K562 (cell line): ENCODE data around the gene LMTK2. TPM values are rescaled to one million over a fixed set of nuclear protein-coding genes. Genes with fewer than 3 reads are reported as not detected.
A peak's percentile ranks its signal among the peaks of the same experiment; 100 is the strongest.

Source experiments
- ATAC-seq: fragments of 200-7000 bp; cut with Tn5 transposase; 3 replicates; pipeline ENCODE4 v1.9.1; 2020; ENCODE audit warnings: moderate library complexity
- BruUV-seq: library from RNA; stranded (reverse); fragments of 400-500 nt; replicated peaks from 2 replicates; lab custom pipeline; 2021; lab: Mats Ljungman, UMichigan
- CTCF ChIA-PET: fragments of 300-600 bp; formaldehyde crosslinking; extraction: SDS; loops from one replicate; lab custom pipeline; 2021; ENCODE audit warnings: low intra/inter-chr PET ratio; lab: Yijun Ruan, JAX
- POLR2A ChIA-PET: fragments of 300-600, 350-650 bp; sonication (Branson Sonifier 250); formaldehyde crosslinking; extraction: SDS; loops from one replicate; lab custom pipeline; 2021; ENCODE audit warnings: antibody characterized with exemption, inconsistent platforms; lab: Yijun Ruan, JAX
- DNase-seq, 4 experiments: peaks; one replicate each; pipeline versions ENCODE4 v3.0.0 to v3.0.0-alpha.2; 2011 to 2018; ENCODE audit warnings: low spot score in 3 of 4, mixed read lengths in 3 of 4; ENCODE audit errors: extremely low read depth in 1 of 4
- FAIRE-seq: peaks from 2 replicates; lab custom pipeline; 2011; peaks lifted over from hg19 to GRCh38; lab: Jason Lieb, UNC
- H2AFZ ChIP-seq: 2 replicates; pipeline ENCODE4 v1.6.0; 2011; ENCODE audit warnings: low read depth, low read length, control low read depth, inconsistent platforms
- H3K27ac ChIP-seq: fragments of 200-600 bp; 3 replicates; pipeline ENCODE4 v1.8.0; 2011; ENCODE audit warnings: low read depth, mild to moderate bottlenecking, control low read depth, inconsistent platforms, low read length, moderate library complexity, mixed read lengths; ENCODE audit errors: extremely low read depth
- H3K27me3 ChIP-seq, 2 experiments: fragments of 300-600 bp in 1 of 2; 2 replicates in 1 of 2; 3 replicates in 1 of 2; pipeline versions ENCODE4 v1.6.0 to v1.8.0; 2011; ENCODE audit warnings: inconsistent platforms in 2 of 2, low read length in 2 of 2, mild to moderate bottlenecking in 1 of 2, mixed read lengths in 1 of 2, moderate library complexity in 1 of 2; ENCODE audit not compliant: control insufficient read depth in 2 of 2, insufficient read depth in 2 of 2
- H3K36me3 ChIP-seq: fragments of 300-600 bp; 3 replicates; pipeline ENCODE4 v1.8.0; 2011; ENCODE audit warnings: mild to moderate bottlenecking, low read length, inconsistent platforms; ENCODE audit not compliant: control insufficient read depth, insufficient read depth
- H3K4me1 ChIP-seq, 2 experiments: fragments of 200-600 bp in 1 of 2; replicated peaks in 1 of 2; 2 replicates in 1 of 2; 3 replicates in 1 of 2; pipeline versions ENCODE4 v1.5.1 to v1.8.0; 2011; ENCODE audit warnings: inconsistent platforms in 2 of 2, low read length in 2 of 2, mild to moderate bottlenecking in 1 of 2, mixed read lengths in 1 of 2, moderate library complexity in 1 of 2; ENCODE audit not compliant: control insufficient read depth in 2 of 2, insufficient read depth in 2 of 2
- H3K4me2 ChIP-seq: 2 replicates; pipeline ENCODE4 v1.6.1; 2011; ENCODE audit warnings: low read length, control low read depth, inconsistent platforms, mixed read lengths; ENCODE audit not compliant: insufficient read depth
- H3K4me3 ChIP-seq: fragments of 200-600 bp; sonication (generic), shearing (Covaris generic); 2 replicates; pipeline ENCODE4 v1.5.1; 2016; ENCODE audit warnings: control low read depth, inconsistent platforms
- H3K79me2 ChIP-seq: fragments of 200-600 bp; 3 replicates; pipeline ENCODE4 v1.8.0; 2011; ENCODE audit warnings: low read length, inconsistent platforms; ENCODE audit not compliant: control insufficient read depth, insufficient read depth
- H3K9ac ChIP-seq, 2 experiments: 2 replicates each; pipeline versions ENCODE4 v1.6.0 to v1.6.1; 2011; ENCODE audit warnings: low read depth in 2 of 2, low read length in 2 of 2, control low read depth in 1 of 2, inconsistent platforms in 1 of 2, mild to moderate bottlenecking in 1 of 2, mixed read lengths in 1 of 2; ENCODE audit not compliant: insufficient read depth in 1 of 2
- H3K9me1 ChIP-seq: one replicate; pipeline ENCODE4 v1.6.0; 2011; ENCODE audit warnings: inconsistent platforms, mild to moderate bottlenecking, low read length, moderate library complexity; ENCODE audit not compliant: control insufficient read depth, insufficient read depth
- H3K9me3 ChIP-seq: replicated peaks from 2 replicates; pipeline ENCODE4 v1.5.1; 2011; ENCODE audit warnings: low read depth, low read length, inconsistent platforms; ENCODE audit not compliant: control insufficient read depth, insufficient read depth
- H4K20me1 ChIP-seq: replicated peaks from 2 replicates; pipeline ENCODE4 v1.6.1; 2011; ENCODE audit warnings: low read length, inconsistent platforms, mixed read lengths; ENCODE audit not compliant: control insufficient read depth, insufficient read depth
- BRD9 ChIP-seq: fragments of 450-650 bp; IDR thresholded peaks from 2 replicates; pipeline ENCODE4 v1.6.1; 2018; ENCODE audit warnings: low read depth; ENCODE audit not compliant: partially characterized antibody
- CEBPB ChIP-seq: fragments of 450-650 bp; IDR thresholded peaks from 2 replicates; pipeline ENCODE4 v1.6.1; 2016; ENCODE audit warnings: missing genetic modification characterization, missing compliant biosample characterization
- CGGBP1 ChIP-seq: fragments of 250-450 bp; sonication (Bioruptor Pico); IDR thresholded peaks from 2 replicates; pipeline ENCODE4 v1.9.0; 2021; ENCODE audit warnings: mild to moderate bottlenecking
- PHB ChIP-seq: fragments of 250-450 bp; sonication (Bioruptor Pico); IDR thresholded peaks from 2 replicates; pipeline ENCODE4 v1.5.0; 2021
- TCF3 ChIP-seq: sonication (generic); formaldehyde crosslinking; IDR thresholded peaks from 2 replicates; pipeline ENCODE4 v1.4.0; 2020; ENCODE audit warnings: mild to moderate bottlenecking, missing genetic modification reagents
- THRA ChIP-seq: fragments of 450-650 bp; IDR thresholded peaks from 2 replicates; pipeline ENCODE4 v1.6.1; 2017; ENCODE audit warnings: mild to moderate bottlenecking, moderate library complexity
- ZBTB33 ChIP-seq: sonication (generic); formaldehyde crosslinking; IDR thresholded peaks from 2 replicates; pipeline ENCODE4 v1.8.1; 2023; ENCODE audit warnings: mild to moderate bottlenecking, missing genetic modification reagents
- ZNF274 ChIP-seq: IDR thresholded peaks from 2 replicates; pipeline ENCODE4 v1.6.1; 2011; ENCODE audit warnings: low read depth, mild to moderate bottlenecking, low read length, moderate library complexity, borderline replicate concordance
- WGBS: fragments of 100-300 bp; shearing (Covaris generic); methylation state at CpG from one replicate; pipeline ENCODE4 v1.1.6; 2016; ENCODE audit warnings: low coverage, mixed read lengths; ENCODE audit not compliant: insufficient coverage; ENCODE audit errors: missing lambda C conversion rate; 5-methylcytosine and 5-hydroxymethylcytosine counted together
- in situ Hi-C: fragments of 300-500 bp; cut with MboI; formaldehyde crosslinking; loops from 4 replicates; pipeline ENCODE4 v1.15.0; 2018; ENCODE audit warnings: inconsistent platforms, mixed read lengths
- intact Hi-C: fragments of 100-400 bp; cut with micrococcal nuclease; formaldehyde crosslinking; loops from 2 replicates; pipeline ENCODE4 v1.14.2; 2022
- polyA plus RNA-seq, 8 experiments: library from polyadenylated mRNA; depleted of rRNA in 4 of 8; stranded (reverse) in 5 of 8; unstranded in 3 of 8; fragments of >200 nt; fragmentation: Nextera tagmentation in 2 of 8; fragmentation: Illumina TruSeq in 1 of 8; extraction: Ambion mirVana in 2 of 8; extraction: Trizol in 1 of 8; gene quantifications; 2 replicates each; pipeline versions ENCODE4 v1.2.1 to v1.2.3, GENCODE V29; 2011 to 2014; ENCODE audit warnings: inconsistent platforms in 1 of 8, missing spikeins in 1 of 8
- total RNA-seq, 7 experiments: library from RNA; depleted of rRNA in 6 of 7; stranded (reverse); fragments of >200 nt in 6 of 7; fragmentation: Illumina TruSeq in 2 of 7; extraction: Trizol in 2 of 7; gene quantifications; 2 replicates each; pipeline versions ENCODE4 v1.2.1 to v1.2.3, GENCODE V29; 2011 to 2021; ENCODE audit warnings: low replicate concordance in 1 of 7

Gene LMTK2
- total and polyA plus RNA-seq, 9 of the 15 experiments (the other 6 are each of a cell fraction or from before 2014, with no cell fraction given) = 0.78 to 16.4 (median 6.3) TPM

- no peak for FAIRE-seq
- Histone ChIP-seq H3K9ac (peak overlapping the region in 1 of 2 experiments; percentile 43; a peak in 1 of 4 replicates), H3K9me3 (no peaks in the 10 kb centered on the region), H3K4me1 (peaks cover 0 to 49% of the 10 kb centered on the region in 2 experiments; a peak in 1 of 5 replicates), H3K27me3 (peaks cover 4 to 57% of the 10 kb centered on the region in 2 experiments), H4K20me1 (no peaks in the 10 kb centered on the region; the same call in 1 of the 2 replicates), H3K27ac (no peak overlapping the region), H3K36me3 (no peaks in the 10 kb centered on the region), H3K4me2 (no peak overlapping the region), H2AFZ (no peak overlapping the region), H3K9me1 (no peaks in the 10 kb centered on the region), H3K79me2 (no peaks in the 10 kb centered on the region), H3K4me3 (no peak overlapping the region)
- peak in 2 of 4 experiments; percentile 14 to 17 for DNase-seq
- POLR2A ChIA-PET = interaction anchor here (1.3 kb wide), 1 partner anchor 25 kb away, joined by 5 read pairs; no protein-coding TSS in a partner anchor
- TF ChIP-seq ZNF274 (no peak), CEBPB (tag) (peak; percentile 67; the same call in 1 of the 2 replicates), ZBTB33 (peak; percentile 67), BRD9 (no peak), CGGBP1 (CRISPR knock-in tag) (no peak), TCF3 (no peak), THRA (no peak), PHB (CRISPR knock-in tag) (no peak)
- 38% methylated on average over 14 of the region's 18 CpGs for WGBS
- no TSS peak for BruUV-seq
- in situ Hi-C loops = no loop called here
- no peak for ATAC-seq
- CTCF ChIA-PET = no interaction called here
- intact Hi-C loops = no loop called here
Observed at GRCh38 chr7:98227939-98228338, 121.3 kb downstream of the LMTK2 start.
